Sigmoid colon (tissue), 7 donors: ENCODE data around the gene SEMG2. TPM values are rescaled to one million over a fixed set of nuclear protein-coding genes. Genes with fewer than 3 reads are reported as not detected.

Source experiments
- DNase-seq: peaks from one replicate; pipeline ENCODE4 v3.0.0-alpha.2; 2019
- H3K27ac ChIP-seq, 4 donors: fragments of 200-600 bp; sonication (generic); one replicate each; pipeline ENCODE4 v1.5.1; 2016 to 2019; ENCODE audit warnings: mild to moderate bottlenecking in 1 of 4
- H3K27me3 ChIP-seq, 3 donors: fragments of 200-600 bp; sonication (generic); one replicate each; pipeline ENCODE4 v1.5.1; 2019; ENCODE audit warnings: mild to moderate bottlenecking in 1 of 3
- H3K36me3 ChIP-seq, 4 donors: fragments of 200-600 bp; sonication (generic); one replicate each; pipeline ENCODE4 v1.5.1; 2016 to 2019
- H3K4me1 ChIP-seq, 4 donors: fragments of 200-600 bp; sonication (generic); one replicate each; pipeline ENCODE4 v1.5.1; 2017 to 2019
- H3K4me3 ChIP-seq, 4 donors: fragments of 200-600 bp; sonication (generic); one replicate each; pipeline ENCODE4 v1.5.1; 2017 to 2019; ENCODE audit warnings: mild to moderate bottlenecking in 2 of 4, moderate library complexity in 1 of 4
- H3K9me3 ChIP-seq, 4 donors: fragments of 200-600 bp in 3 of 4; sonication (generic) in 3 of 4; one replicate each; pipeline versions ENCODE4 v1.5.1 to v1.6.1; 2013 to 2019
- CTCF ChIP-seq, 4 experiments: fragments of 450-650 bp in 3 of 4; fragments of 200-600 bp in 1 of 4; IDR thresholded peaks; one replicate each; pipeline ENCODE4 v1.5.1; 2016 to 2019; ENCODE audit warnings: antibody characterized with exemption in 4 of 4, mild to moderate bottlenecking in 3 of 4, moderate library complexity in 2 of 4
- EP300 ChIP-seq, 4 donors: sonication (generic); formaldehyde crosslinking; IDR thresholded peaks; one replicate each; pipeline ENCODE4 v1.6.1; 2017; ENCODE audit warnings: antibody characterized with exemption in 4 of 4
- POLR2A ChIP-seq, 2 donors: fragments of 450-650 bp; IDR thresholded peaks; one replicate each; pipeline ENCODE4 v1.6.1; 2016; ENCODE audit warnings: antibody characterized with exemption in 2 of 2, mild to moderate bottlenecking in 2 of 2, moderate library complexity in 2 of 2
- POLR2AphosphoS5 ChIP-seq, 4 donors: sonication (generic); formaldehyde crosslinking; IDR thresholded peaks; one replicate each; pipeline ENCODE4 v1.6.1; 2017; ENCODE audit warnings: antibody characterized with exemption in 4 of 4
- WGBS, 2 donors: extraction: QIAGEN DNeasy Blood & Tissue Kit; methylation state at CpG; one replicate each; pipeline ENCODE4 v1.1.7; 2013; 5-methylcytosine and 5-hydroxymethylcytosine counted together
- intact Hi-C: fragments of 100-400 bp; cut with DNase I; formaldehyde crosslinking; loops from one replicate; pipeline ENCODE4 v1.15.1; 2023
- polyA plus RNA-seq, 3 donors: library from polyadenylated mRNA; stranded (reverse); fragments of 200-250 nt; gene quantifications; one replicate each; pipeline ENCODE4 v1.2.3, GENCODE V29; 2013
- total RNA-seq, 4 donors: library from RNA; depleted of rRNA; stranded (reverse); fragments of >200 nt; gene quantifications; one replicate each; pipeline ENCODE4 v1.1.0, GENCODE V29; 2016
- donor health status: healthy with polysubstance abuse.
- donor health status: Bipolar disorder and iron deficiency.
- donor health status: healthy.

The SEMG2 gene
- total and polyA plus RNA-seq, 7 donors: not detected

- intact Hi-C loops: no loop called here
- H3K9me3 ChIP-seq: peaks cover 0 to 13% (median 4%) of the 10 kb centered on the region in 4 donors
- no peaks in the 10 kb centered on the region for H3K4me1 ChIP-seq
- no peak overlapping the region for H3K27ac ChIP-seq
- H3K4me3 ChIP-seq: no peak overlapping the region
- H3K27me3 ChIP-seq: peaks cover 0 to 26% (median 7%) of the 10 kb centered on the region in 3 donors
- no peaks in the 10 kb centered on the region for H3K36me3 ChIP-seq
- 78 to 85% methylated on average over 4 of the region's 4 CpGs for WGBS, 2 donors
- no peak for DNase-seq
- no peak for TF ChIP-seq CTCF (IDR thresholded peaks at IDR 0.05)
- no peak for TF ChIP-seq POLR2AphosphoS5 (IDR thresholded peaks at IDR 0.05)
- TF ChIP-seq POLR2A (IDR thresholded peaks at IDR 0.05): no peak
- TF ChIP-seq EP300 (IDR thresholded peaks at IDR 0.05): no peak
Observed at GRCh38 chr20:45235995-45236394, 14.8 kb downstream of the SEMG2 start.

GRCh38 chr20:45238139-45238538 lies 17.0 kb downstream of the SEMG2 start:
- TF ChIP-seq POLR2A (IDR thresholded peaks at IDR 0.05) (no peak), POLR2AphosphoS5 (IDR thresholded peaks at IDR 0.05) (no peak), EP300 (IDR thresholded peaks at IDR 0.05) (no peak), CTCF (IDR thresholded peaks at IDR 0.05) (no peak)
- Histone ChIP-seq H3K9me3 (peaks cover 0 to 13% (median 4%) of the 10 kb centered on the region in 4 donors), H3K36me3 (no peaks in the 10 kb centered on the region), H3K4me3 (no peak overlapping the region), H3K27ac (no peak overlapping the region), H3K27me3 (peaks cover 0 to 26% (median 7%) of the 10 kb centered on the region in 3 donors), H3K4me1 (no peaks in the 10 kb centered on the region)
- intact Hi-C loops: no loop called here
- no peak for DNase-seq
- 90 to 92% methylated on average over 2 of the region's 2 CpGs for WGBS, 2 donors

- H3K27ac ChIP-seq: no peak overlapping the region
- H3K4me3 ChIP-seq: no peak overlapping the region
- no peaks in the 10 kb centered on the region for H3K9me3 ChIP-seq
- 53 to 75% methylated on average over 6 of the region's 6 CpGs for WGBS, 2 donors
- H3K27me3 ChIP-seq: peaks cover 0 to 36% (median 0%) of the 10 kb centered on the region in 3 donors
- no peaks in the 10 kb centered on the region for H3K4me1 ChIP-seq
- no peaks in the 10 kb centered on the region for H3K36me3 ChIP-seq
- no peak for DNase-seq
- TF ChIP-seq EP300 (IDR thresholded peaks at IDR 0.05) (no peak), POLR2A (IDR thresholded peaks at IDR 0.05) (no peak), CTCF (IDR thresholded peaks at IDR 0.05) (no peak), POLR2AphosphoS5 (IDR thresholded peaks at IDR 0.05) (no peak)
- intact Hi-C loops: no loop called here
Observed at GRCh38 chr20:45246109-45246508, 24.9 kb downstream of the SEMG2 start.

GRCh38 chr20:45247865-45248264 lies 26.7 kb downstream of the SEMG2 start:
- no peak for DNase-seq
- no peak overlapping the region for H3K27ac ChIP-seq
- H3K4me1 ChIP-seq: no peaks in the 10 kb centered on the region
- WGBS, 2 donors: 36 to 81% methylated on average over 1 of the region's 1 CpG
- no peak overlapping the region for H3K4me3 ChIP-seq
- TF ChIP-seq POLR2AphosphoS5 (IDR thresholded peaks at IDR 0.05) (no peak), CTCF (IDR thresholded peaks at IDR 0.05) (no peak), EP300 (IDR thresholded peaks at IDR 0.05) (no peak), POLR2A (IDR thresholded peaks at IDR 0.05) (no peak)
- intact Hi-C loops: no loop called here
- H3K36me3 ChIP-seq: no peaks in the 10 kb centered on the region
- peaks cover 0 to 36% (median 0%) of the 10 kb centered on the region in 3 donors for H3K27me3 ChIP-seq
- no peaks in the 10 kb centered on the region for H3K9me3 ChIP-seq

GRCh38 chr20:45248609-45249008 lies 27.4 kb downstream of the SEMG2 start:
- Histone ChIP-seq H3K27ac (no peak overlapping the region), H3K9me3 (no peaks in the 10 kb centered on the region), H3K4me1 (no peaks in the 10 kb centered on the region), H3K4me3 (no peak overlapping the region), H3K27me3 (peaks cover 0 to 36% (median 0%) of the 10 kb centered on the region in 3 donors), H3K36me3 (no peaks in the 10 kb centered on the region)
- no peak for TF ChIP-seq POLR2AphosphoS5 (IDR thresholded peaks at IDR 0.05)
- TF ChIP-seq CTCF (IDR thresholded peaks at IDR 0.05): no peak
- no peak for TF ChIP-seq POLR2A (IDR thresholded peaks at IDR 0.05)
- TF ChIP-seq EP300 (IDR thresholded peaks at IDR 0.05): no peak
- intact Hi-C loops: no loop called here
- DNase-seq: no peak
